ENCODE results near the gene HGFAC. TPM values are rescaled to one million over a fixed set of nuclear protein-coding genes. Genes with fewer than 3 reads are reported as not detected.

The HGFAC gene
- polyA plus RNA-seq, 1 of the 3 experiments (the other 2 are of a cell fraction): 0.43 TPM

DNA sequence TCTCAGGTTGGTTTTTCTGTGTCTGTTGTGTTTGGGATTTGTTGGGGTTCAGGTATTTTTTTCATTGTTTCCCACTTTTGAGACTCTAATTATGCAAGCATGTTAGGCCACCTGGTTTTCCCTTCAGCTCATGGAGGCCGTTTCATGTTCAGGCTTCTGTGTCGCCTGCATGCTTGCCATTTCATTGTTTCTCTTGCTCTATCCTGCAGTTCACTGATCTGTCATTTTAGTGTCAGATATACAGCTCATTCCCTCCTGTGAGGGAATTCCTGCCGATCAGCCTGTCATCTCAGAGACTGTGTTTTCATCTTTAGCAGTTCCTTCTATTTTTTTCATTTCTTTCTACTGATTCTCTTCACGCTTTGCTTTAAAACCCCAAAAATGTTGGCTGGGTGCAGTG is 49.4 kb upstream of the HGFAC start:
- no peak overlapping the region for H3K27ac ChIP-seq (ENCODE audit: low read depth in 2 of 2, low read length in 1 of 2)
- no peaks in the 10 kb centered on the region for H3K9me2 ChIP-seq
- ChIA-PET POLR2A (no interaction called here), CTCF (interaction anchor here (1.1 to 1.9 kb wide), 3 partner anchors 23 to 88 kb away, joined by 3 to 5 read pairs (median 3); no protein-coding TSS in a partner anchor)
- 94% methylated on average over 4 of the region's 4 CpGs for WGBS (ENCODE audit: low lambda C conversion rate)
- no peaks in the 10 kb centered on the region for H3K36me3 ChIP-seq (replicated peaks in 1 of 2; ENCODE audit: control insufficient read depth in 1 of 2, insufficient read depth in 2 of 2, low read length in 1 of 2)
- no peak overlapping the region for H3K4me2 ChIP-seq
- TF ChIP-seq CHD2 (IDR thresholded peaks at IDR 0.05; ENCODE audit: low read length, partially characterized antibody) (no peak), SMC3 (IDR thresholded peaks at IDR 0.05; ENCODE audit: low read depth, low read length) (no peak), RCOR1 (IDR thresholded peaks at IDR 0.05; ENCODE audit: low read length) (no peak), SIN3A (IDR thresholded peaks at IDR 0.05; ENCODE audit: borderline replicate concordance, low read depth, low read length) (no peak)
- TF ChIP-seq, protein P1, sequence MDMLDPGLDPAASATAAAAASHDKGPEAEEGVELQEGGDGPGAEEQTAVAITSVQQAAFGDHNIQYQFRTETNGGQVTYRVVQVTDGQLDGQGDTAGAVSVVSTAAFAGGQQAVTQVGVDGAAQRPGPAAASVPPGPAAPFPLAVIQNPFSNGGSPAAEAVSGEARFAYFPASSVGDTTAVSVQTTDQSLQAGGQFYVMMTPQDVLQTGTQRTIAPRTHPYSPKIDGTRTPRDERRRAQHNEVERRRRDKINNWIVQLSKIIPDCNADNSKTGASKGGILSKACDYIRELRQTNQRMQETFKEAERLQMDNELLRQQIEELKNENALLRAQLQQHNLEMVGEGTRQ (IDR thresholded peaks at IDR 0.05; ENCODE audit: borderline replicate concordance, low read depth, low read length): no peak
- TF ChIP-seq, protein P2, sequence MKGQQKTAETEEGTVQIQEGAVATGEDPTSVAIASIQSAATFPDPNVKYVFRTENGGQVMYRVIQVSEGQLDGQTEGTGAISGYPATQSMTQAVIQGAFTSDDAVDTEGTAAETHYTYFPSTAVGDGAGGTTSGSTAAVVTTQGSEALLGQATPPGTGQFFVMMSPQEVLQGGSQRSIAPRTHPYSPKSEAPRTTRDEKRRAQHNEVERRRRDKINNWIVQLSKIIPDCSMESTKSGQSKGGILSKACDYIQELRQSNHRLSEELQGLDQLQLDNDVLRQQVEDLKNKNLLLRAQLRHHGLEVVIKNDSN (IDR thresholded peaks at IDR 0.05; ENCODE audit: borderline replicate concordance, low read depth): no peak
- H3K4me3 ChIP-seq (ENCODE audit: low read depth in 2 of 2, low read length in 1 of 2): no peak overlapping the region
- H3K9ac ChIP-seq: no peak overlapping the region
- peaks cover 0 to 4% of the 10 kb centered on the region in 2 experiments; a peak in 1 of 4 replicates for H3K4me1 ChIP-seq (ENCODE audit: control insufficient read depth in 1 of 2, insufficient read depth in 2 of 2, low read depth in 1 of 2, low read length in 1 of 2)
- H3K9me3 ChIP-seq: no peaks in the 10 kb centered on the region
- H3K79me2 ChIP-seq (ENCODE audit: insufficient read depth): no peaks in the 10 kb centered on the region; the same call in 1 of the 2 replicates
- no peak for DNase-seq
- no peaks in the 10 kb centered on the region for H3F3A ChIP-seq (replicated peaks; ENCODE audit: insufficient read depth)
- H4K20me1 ChIP-seq (ENCODE audit: insufficient read depth): no peaks in the 10 kb centered on the region
- no peak overlapping the region for H2AFZ ChIP-seq (ENCODE audit: low read depth)
- H3K27me3 ChIP-seq (ENCODE audit: insufficient read depth): no peaks in the 10 kb centered on the region

DNA sequence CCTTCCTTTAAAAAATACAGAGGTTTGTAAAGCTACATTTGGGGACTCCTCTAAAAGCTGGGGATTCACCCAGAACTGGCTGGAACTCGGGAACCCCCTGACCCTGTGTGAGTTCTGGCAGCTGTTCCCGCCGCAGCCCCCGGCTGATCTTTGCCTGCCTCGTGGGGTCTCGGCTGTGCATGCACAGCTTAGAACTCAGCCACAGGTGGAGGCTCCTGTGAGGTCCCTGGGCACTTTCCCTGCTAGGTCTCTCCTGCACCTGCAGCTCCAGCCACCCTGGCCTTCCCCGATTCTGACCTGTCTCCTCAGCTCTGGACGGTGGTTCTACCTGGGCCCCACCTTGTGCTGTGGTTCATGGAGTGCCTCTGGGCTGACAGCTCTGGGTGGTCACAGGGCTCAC is 48.6 kb upstream of the HGFAC start:
- CTCF ChIA-PET: interaction anchor here (1.6 kb wide), 1 partner anchor 50 kb away, joined by 3 read pairs; no protein-coding TSS in a partner anchor
- POLR2A ChIA-PET: no interaction called here
- H3K4me1 ChIP-seq (ENCODE audit: control insufficient read depth in 1 of 2, insufficient read depth in 2 of 2, low read depth in 1 of 2, low read length in 1 of 2): no peaks in the 10 kb centered on the region; a peak in 1 of 4 replicates

More for the DNA sequence above, 48.6 kb upstream of the HGFAC start:
- H3K9ac ChIP-seq: no peak overlapping the region
- TF ChIP-seq NRF1 (IDR thresholded peaks at IDR 0.05; ENCODE audit: low read depth, low read length) (no peak), EP300 (IDR thresholded peaks at IDR 0.05; ENCODE audit: borderline replicate concordance in 1 of 2, low read depth in 1 of 2, low read length in 1 of 2) (no peak), JUND (IDR thresholded peaks at IDR 0.05) (no peak), RAD21 (IDR thresholded peaks at IDR 0.05; ENCODE audit: low read length) (no peak), YY1 (IDR thresholded peaks at IDR 0.05; ENCODE audit: low read depth) (no peak), FOXM1 (IDR thresholded peaks at IDR 0.05; ENCODE audit: low read depth) (no peak), NFIC (IDR thresholded peaks at IDR 0.05; ENCODE audit: borderline replicate concordance) (no peak)
- TF ChIP-seq, protein P3, sequence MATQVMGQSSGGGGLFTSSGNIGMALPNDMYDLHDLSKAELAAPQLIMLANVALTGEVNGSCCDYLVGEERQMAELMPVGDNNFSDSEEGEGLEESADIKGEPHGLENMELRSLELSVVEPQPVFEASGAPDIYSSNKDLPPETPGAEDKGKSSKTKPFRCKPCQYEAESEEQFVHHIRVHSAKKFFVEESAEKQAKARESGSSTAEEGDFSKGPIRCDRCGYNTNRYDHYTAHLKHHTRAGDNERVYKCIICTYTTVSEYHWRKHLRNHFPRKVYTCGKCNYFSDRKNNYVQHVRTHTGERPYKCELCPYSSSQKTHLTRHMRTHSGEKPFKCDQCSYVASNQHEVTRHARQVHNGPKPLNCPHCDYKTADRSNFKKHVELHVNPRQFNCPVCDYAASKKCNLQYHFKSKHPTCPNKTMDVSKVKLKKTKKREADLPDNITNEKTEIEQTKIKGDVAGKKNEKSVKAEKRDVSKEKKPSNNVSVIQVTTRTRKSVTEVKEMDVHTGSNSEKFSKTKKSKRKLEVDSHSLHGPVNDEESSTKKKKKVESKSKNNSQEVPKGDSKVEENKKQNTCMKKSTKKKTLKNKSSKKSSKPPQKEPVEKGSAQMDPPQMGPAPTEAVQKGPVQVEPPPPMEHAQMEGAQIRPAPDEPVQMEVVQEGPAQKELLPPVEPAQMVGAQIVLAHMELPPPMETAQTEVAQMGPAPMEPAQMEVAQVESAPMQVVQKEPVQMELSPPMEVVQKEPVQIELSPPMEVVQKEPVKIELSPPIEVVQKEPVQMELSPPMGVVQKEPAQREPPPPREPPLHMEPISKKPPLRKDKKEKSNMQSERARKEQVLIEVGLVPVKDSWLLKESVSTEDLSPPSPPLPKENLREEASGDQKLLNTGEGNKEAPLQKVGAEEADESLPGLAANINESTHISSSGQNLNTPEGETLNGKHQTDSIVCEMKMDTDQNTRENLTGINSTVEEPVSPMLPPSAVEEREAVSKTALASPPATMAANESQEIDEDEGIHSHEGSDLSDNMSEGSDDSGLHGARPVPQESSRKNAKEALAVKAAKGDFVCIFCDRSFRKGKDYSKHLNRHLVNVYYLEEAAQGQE (IDR thresholded peaks at IDR 0.05; ENCODE audit: low read depth, low read length): no peak
- no peak overlapping the region for H3K4me2 ChIP-seq
- WGBS (ENCODE audit: low lambda C conversion rate): 95% methylated on average over 3 of the region's 8 CpGs
- H3K4me3 ChIP-seq (ENCODE audit: low read depth in 2 of 2, low read length in 1 of 2): no peak overlapping the region
- H3F3A ChIP-seq (replicated peaks; ENCODE audit: insufficient read depth): no peaks in the 10 kb centered on the region
- no peak for DNase-seq
- H3K27me3 ChIP-seq (ENCODE audit: insufficient read depth): no peaks in the 10 kb centered on the region
- no peaks in the 10 kb centered on the region for H3K9me3 ChIP-seq
- no peaks in the 10 kb centered on the region for H3K9me2 ChIP-seq
- no peaks in the 10 kb centered on the region for H3K36me3 ChIP-seq (replicated peaks in 1 of 2; ENCODE audit: control insufficient read depth in 1 of 2, insufficient read depth in 2 of 2, low read length in 1 of 2)
- no peak overlapping the region for H3K27ac ChIP-seq (ENCODE audit: low read depth in 2 of 2, low read length in 1 of 2)
- H3K79me2 ChIP-seq (ENCODE audit: insufficient read depth): no peaks in the 10 kb centered on the region; the same call in 1 of the 2 replicates
- H2AFZ ChIP-seq (ENCODE audit: low read depth): no peak overlapping the region
- no peaks in the 10 kb centered on the region for H4K20me1 ChIP-seq (ENCODE audit: insufficient read depth)
